Stimulated activated naive B cell treated with anti-CD40 and anti-IgM and Interleukin-4, amounts not matched to agents 10 μg/mL and 1 μg/mL and 100 μg/mL, for 72 hours (primary cell): Measurements from ENCODE around the gene MRE11.

ENCODE experiments used
- ATAC-seq, 2 donors: fragments of 150-1000 bp; cut with Tn5 transposase; replicated peaks; 2 replicates each; pipeline ENCODE4 v1.10.0; 2021; ENCODE audit warnings: moderate library complexity in 1 of 2
- DNase-seq: peaks from one replicate; pipeline ENCODE4 v3.0.0; 2021
- H3K27ac Mint-ChIP-seq: one replicate; pipeline ENCODE4 v1.8.0; 2022; ENCODE audit warnings: mild to moderate bottlenecking, mixed read lengths
- H3K27me3 Mint-ChIP-seq, 2 donors: one replicate each; pipeline ENCODE4 v1.8.0; 2022; ENCODE audit warnings: mixed read lengths in 2 of 2
- H3K36me3 Mint-ChIP-seq, 2 donors: one replicate each; pipeline ENCODE4 v1.8.0; 2022; ENCODE audit warnings: mixed read lengths in 2 of 2, mild to moderate bottlenecking in 1 of 2
- H3K4me1 Mint-ChIP-seq, 2 donors: one replicate each; pipeline ENCODE4 v1.8.0; 2022; ENCODE audit warnings: mixed read lengths in 2 of 2, mild to moderate bottlenecking in 1 of 2
- H3K4me3 Mint-ChIP-seq, 2 donors: one replicate each; pipeline ENCODE4 v1.8.0; 2022; ENCODE audit warnings: mild to moderate bottlenecking in 2 of 2, mixed read lengths in 2 of 2, moderate library complexity in 1 of 2
- H3K9me3 Mint-ChIP-seq, 2 donors: one replicate each; pipeline ENCODE4 v1.8.0; 2022; ENCODE audit warnings: mixed read lengths in 2 of 2, mild to moderate bottlenecking in 1 of 2

Gene MRE11

DNA sequence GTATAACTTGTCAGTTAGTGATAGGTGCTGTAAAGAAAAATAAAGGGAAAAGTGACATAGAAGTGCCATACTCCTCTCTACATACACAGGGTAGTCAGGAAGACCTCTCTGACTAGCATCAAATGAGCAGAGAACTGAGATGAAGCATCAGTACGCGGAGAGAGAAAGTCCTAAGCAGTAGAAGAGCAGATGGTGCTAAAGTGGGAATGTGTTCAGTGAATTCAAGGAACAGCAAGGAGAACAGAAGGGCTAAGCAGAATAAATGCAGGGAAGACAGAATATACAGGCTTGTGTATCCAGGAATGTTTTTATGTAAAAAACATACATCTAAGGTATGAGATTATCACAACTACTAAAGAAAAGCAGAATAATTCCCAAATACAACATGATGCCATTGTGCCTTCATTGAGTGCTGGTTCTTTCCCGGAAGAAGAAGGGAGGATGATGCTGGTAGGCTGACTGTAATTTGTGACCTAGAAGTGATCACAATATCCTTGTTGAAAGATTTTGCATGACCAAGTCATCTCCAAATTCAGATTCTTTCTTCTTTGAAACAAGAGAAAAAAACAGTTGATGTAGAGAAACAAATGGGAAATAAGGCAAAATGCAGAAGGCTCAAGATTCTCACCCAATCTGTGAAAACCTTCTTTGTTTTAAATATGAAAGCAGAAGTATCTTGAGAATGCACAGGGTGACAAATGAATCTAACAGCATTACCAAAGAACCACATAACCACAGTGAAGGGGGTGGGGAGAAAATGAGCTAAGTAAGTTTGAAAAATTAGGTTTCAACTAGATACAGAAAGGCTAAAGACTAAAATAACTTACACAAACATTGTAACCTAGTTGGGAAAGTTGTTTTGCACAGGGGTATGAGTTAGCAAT is 20.5 kb downstream of the MRE11 start:
- no peak for DNase-seq
- peak overlapping the region in 1 of 2 donors; percentile 15 for H3K4me3 Mint-ChIP-seq

DNA sequence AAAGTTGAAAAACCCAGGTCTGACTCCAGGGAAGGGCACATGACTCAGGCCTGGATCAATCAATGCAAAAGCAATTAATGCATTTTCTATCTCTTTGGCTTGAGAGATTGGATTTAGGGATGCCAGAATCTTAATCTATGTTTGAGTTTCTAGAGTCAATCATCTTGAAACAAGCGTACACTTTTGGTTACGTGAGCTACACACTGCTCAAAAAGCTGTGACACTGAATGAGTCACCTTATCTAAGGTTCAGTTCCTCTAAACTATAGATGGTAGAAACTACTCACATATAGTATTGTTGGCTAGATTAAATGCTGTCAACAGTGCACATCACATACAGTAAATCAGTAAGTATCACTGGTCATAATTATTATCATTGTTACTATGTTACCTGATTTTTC is 24.2 kb downstream of the MRE11 start:
- Mint-ChIP-seq H3K27ac (no peak overlapping the region), H3K4me1 (peaks cover 11 to 35% of the 10 kb centered on the region in 2 donors), H3K27me3 (no peaks in the 10 kb centered on the region), H3K36me3 (peaks cover 42 to 55% of the 10 kb centered on the region in 2 donors), H3K9me3 (no peaks in the 10 kb centered on the region), H3K4me3 (no peak overlapping the region)
- DNase-seq (no peak), ATAC-seq (peak; percentile 93 to 95)

More for the DNA sequence above, 20.5 kb downstream of the MRE11 start:
- Mint-ChIP-seq H3K27me3 (no peaks in the 10 kb centered on the region), H3K4me1 (peaks cover 16 to 37% of the 10 kb centered on the region in 2 donors), H3K9me3 (no peaks in the 10 kb centered on the region), H3K27ac (no peak overlapping the region), H3K36me3 (peaks cover 36 to 50% of the 10 kb centered on the region in 2 donors)
- ATAC-seq = peak; percentile 87 to 91

DNA sequence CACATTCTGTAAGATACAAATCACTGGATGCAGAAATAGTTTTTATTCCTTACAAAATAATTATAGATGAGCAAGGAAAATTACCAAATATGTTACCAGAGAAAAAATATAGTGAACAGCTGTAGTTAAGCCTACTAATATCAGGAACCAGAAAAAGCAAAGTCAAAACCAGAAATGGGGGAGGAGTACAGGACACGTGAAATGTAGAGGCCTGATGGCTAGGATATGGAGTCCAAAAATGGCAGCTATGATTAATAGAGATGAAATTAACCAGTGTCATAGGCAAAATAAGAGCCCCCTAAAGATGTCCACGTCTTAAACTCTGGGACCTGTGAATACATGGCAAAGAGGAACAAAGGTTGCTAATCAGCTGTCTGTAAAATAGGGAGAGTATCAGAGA is 34.1 kb downstream of the MRE11 start:
- H3K27me3 Mint-ChIP-seq = no peaks in the 10 kb centered on the region
- H3K9me3 Mint-ChIP-seq = no peaks in the 10 kb centered on the region
- DNase-seq (no peak), ATAC-seq (no peak)
- peaks cover 39 to 62% of the 10 kb centered on the region in 2 donors for H3K36me3 Mint-ChIP-seq
- peaks cover 1 to 3% of the 10 kb centered on the region in 2 donors for H3K4me1 Mint-ChIP-seq
- H3K4me3 Mint-ChIP-seq = no peak overlapping the region
- no peak overlapping the region for H3K27ac Mint-ChIP-seq

DNA sequence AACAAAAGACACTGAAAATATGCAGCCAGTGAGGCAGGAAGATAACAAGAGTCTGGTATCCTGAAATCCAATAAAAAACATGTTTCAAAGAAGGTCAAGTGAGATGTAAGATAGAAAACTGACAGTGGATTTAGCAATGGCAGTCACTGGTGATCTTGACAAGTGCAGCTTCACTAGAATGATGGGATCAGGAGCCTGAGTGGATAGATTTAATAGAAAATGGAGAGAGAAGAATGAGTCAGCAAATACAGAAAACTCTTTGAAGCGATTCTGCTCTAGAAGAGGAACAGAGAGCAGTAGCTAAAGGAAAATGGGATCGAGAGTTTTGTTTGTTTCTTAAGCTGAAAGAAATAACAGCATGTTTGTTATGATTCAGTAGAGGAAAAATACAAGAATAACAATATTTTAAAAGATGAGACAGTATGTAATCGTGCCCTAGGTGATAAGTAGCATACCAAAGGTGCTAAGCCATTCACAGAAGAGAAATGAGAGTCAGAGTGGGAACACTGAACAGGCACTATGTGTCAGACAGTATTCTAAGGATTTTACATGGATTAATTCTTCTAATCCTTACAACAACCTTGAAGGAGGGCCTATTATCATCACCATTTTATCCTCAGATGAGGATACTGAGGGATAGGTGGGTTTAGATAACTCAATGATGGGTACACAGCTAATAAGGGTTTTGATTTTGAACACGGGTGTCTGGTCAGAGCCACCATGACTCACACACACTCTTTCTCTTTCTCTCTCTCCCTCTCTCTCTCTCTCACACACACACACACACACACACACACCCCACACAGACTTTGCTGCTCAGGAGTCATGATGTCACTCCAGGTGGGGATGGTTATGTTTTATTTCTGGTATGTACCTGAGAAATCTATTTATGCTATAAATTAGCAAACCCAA is 36.3 kb downstream of the MRE11 start:
- DNase-seq (no peak), ATAC-seq (no peak)
- H3K27me3 Mint-ChIP-seq = no peaks in the 10 kb centered on the region
- H3K4me3 Mint-ChIP-seq = no peak overlapping the region
- H3K9me3 Mint-ChIP-seq = no peaks in the 10 kb centered on the region
- H3K36me3 Mint-ChIP-seq = peaks cover 33 to 56% of the 10 kb centered on the region in 2 donors
- H3K27ac Mint-ChIP-seq = no peak overlapping the region
- H3K4me1 Mint-ChIP-seq = peaks cover 0 to 3% of the 10 kb centered on the region in 2 donors

DNA sequence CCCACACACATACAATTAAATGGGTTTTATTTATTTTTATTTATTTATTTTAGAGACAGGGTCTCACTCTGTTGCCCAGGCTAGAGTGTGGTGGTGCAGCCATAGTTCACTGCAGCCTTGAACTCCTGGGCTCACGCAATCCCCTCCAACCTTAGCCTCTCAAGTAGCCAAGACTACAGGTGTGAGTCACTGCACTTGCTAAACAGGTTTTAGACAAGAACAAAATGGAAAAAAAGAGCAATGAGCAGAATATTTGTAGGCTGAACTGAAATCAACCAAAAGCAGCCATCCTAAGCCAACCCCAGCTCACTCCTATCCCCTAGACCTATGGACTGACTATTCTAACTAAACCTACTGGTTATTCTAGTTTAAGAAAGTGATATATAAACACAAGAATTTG is 37.8 kb downstream of the MRE11 start:
- H3K9me3 Mint-ChIP-seq = no peaks in the 10 kb centered on the region
- H3K27ac Mint-ChIP-seq = peak overlapping the region; percentile 40
- H3K36me3 Mint-ChIP-seq = peaks cover 20 to 42% of the 10 kb centered on the region in 2 donors
- no peaks in the 10 kb centered on the region for H3K27me3 Mint-ChIP-seq
- peaks cover 0 to 3% of the 10 kb centered on the region in 2 donors for H3K4me1 Mint-ChIP-seq
- ATAC-seq (no peak), DNase-seq (no peak)
- no peak overlapping the region for H3K4me3 Mint-ChIP-seq

DNA sequence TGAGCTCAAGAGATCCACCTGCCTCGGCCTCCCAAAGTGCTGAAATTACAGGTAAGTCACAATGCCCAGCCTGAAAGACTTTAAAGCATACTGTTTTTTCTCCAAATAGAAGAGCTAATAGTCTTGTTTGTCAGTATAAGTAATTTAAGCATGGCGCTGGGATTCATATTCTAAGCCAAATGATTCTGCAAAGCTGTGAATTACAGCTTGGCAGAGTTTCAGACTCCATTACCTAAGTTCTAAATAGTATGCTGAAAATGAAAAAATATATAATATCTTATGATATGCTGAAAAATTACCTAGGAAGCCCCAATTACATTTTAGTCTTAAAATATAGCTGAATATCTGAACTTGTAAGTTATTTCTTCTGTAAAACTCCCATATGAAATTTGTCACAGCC is 39.3 kb downstream of the MRE11 start:
- Mint-ChIP-seq H3K9me3 (no peaks in the 10 kb centered on the region), H3K27ac (no peak overlapping the region), H3K36me3 (peaks cover 15 to 35% of the 10 kb centered on the region in 2 donors), H3K4me3 (no peak overlapping the region), H3K4me1 (peaks cover 0 to 3% of the 10 kb centered on the region in 2 donors), H3K27me3 (no peaks in the 10 kb centered on the region)
- ATAC-seq (no peak), DNase-seq (no peak)

DNA sequence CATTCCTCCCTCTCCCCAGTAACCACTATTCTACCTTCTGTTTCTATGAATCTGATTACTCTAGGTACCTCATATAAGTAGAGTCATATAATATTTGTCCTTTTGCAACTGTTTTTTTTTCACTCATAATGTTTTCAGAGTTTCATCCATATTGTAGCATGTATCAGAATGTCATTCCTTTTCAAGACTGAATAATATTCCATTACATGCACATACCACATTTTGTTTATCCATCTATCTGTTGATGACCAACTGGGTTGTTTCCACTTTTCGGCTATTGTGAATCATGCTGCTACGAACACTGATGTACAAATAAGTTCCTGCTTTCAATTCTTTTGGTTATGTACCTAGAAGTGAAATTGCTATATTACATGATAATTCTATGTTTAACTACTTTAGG is 40.7 kb downstream of the MRE11 start:
- no peak overlapping the region for H3K27ac Mint-ChIP-seq
- no peaks in the 10 kb centered on the region for H3K27me3 Mint-ChIP-seq
- H3K9me3 Mint-ChIP-seq = no peaks in the 10 kb centered on the region
- ATAC-seq = no peak
- no peak for DNase-seq
- H3K36me3 Mint-ChIP-seq = peaks cover 14 to 37% of the 10 kb centered on the region in 2 donors
- peaks cover 0 to 3% of the 10 kb centered on the region in 2 donors for H3K4me1 Mint-ChIP-seq
- no peak overlapping the region for H3K4me3 Mint-ChIP-seq

DNA sequence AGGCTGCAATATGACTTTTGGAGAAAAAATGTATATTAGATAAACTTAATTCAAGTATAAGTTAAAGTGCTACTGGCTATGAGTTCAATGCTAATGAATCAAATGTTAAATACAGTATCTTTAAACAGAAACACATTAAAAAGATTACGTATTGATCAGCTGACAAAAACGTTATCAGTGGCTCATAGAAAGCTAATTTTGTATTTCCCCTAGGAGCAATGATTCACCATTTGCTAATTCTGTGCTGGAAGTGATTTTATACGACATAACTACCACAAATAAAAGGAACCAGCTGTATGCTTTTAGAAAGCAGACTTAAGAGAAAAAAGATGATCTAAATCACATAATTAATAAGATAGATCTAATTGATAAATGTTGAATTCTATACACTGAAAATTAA is 43.6 kb downstream of the MRE11 start:
- DNase-seq (no peak), ATAC-seq (no peak)
- Mint-ChIP-seq H3K27me3 (no peaks in the 10 kb centered on the region), H3K4me1 (no peaks in the 10 kb centered on the region), H3K9me3 (no peaks in the 10 kb centered on the region), H3K27ac (no peak overlapping the region), H3K4me3 (no peak overlapping the region), H3K36me3 (peaks cover 22 to 34% of the 10 kb centered on the region in 2 donors)

DNA sequence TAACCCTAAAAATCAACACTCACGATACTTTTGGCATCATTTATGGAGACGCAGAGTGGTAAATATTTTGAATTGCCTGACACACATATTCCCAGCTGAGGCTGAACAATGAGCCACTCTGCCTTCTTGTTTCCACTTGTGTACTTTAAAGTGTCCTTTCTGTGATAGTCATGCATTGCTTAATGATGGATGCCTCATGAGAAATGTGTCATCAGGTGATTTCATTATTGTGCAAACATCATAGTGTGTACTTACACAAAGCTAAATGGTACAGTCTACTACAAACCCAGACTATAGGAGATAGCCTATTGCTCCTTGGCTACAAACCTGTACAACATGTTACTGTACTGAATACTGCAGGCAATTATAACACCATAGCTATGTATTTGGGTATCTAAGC is 44.2 kb downstream of the MRE11 start:
- DNase-seq = no peak
- H3K36me3 Mint-ChIP-seq = peaks cover 20 to 32% of the 10 kb centered on the region in 2 donors

DNA sequence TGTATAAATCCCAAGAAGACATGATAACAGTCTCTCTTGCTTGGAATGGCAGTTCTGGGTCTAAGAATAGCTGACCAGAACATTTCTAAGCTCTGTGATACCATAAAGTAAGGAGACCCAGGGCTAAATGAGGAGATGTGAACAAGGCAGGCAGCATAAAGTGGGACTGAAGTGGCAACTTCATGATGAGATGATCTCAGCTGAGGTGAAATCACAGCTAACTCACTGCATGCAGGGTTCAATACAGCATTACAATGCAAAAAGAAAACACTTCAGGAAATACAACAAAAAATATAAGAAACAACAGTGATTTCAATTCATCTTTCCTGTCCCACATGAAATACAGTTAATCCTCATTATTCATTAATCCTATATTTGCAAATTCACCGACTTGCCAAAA is 44.6 kb downstream of the MRE11 start:
- Mint-ChIP-seq H3K9me3 (no peaks in the 10 kb centered on the region), H3K27ac (no peak overlapping the region)

More for the DNA sequence above, 44.2 kb downstream of the MRE11 start:
- H3K4me1 Mint-ChIP-seq = no peaks in the 10 kb centered on the region
- H3K27ac Mint-ChIP-seq = no peak overlapping the region
- ATAC-seq = no peak
- H3K4me3 Mint-ChIP-seq = no peak overlapping the region
- no peaks in the 10 kb centered on the region for H3K27me3 Mint-ChIP-seq
- H3K9me3 Mint-ChIP-seq = no peaks in the 10 kb centered on the region

DNA sequence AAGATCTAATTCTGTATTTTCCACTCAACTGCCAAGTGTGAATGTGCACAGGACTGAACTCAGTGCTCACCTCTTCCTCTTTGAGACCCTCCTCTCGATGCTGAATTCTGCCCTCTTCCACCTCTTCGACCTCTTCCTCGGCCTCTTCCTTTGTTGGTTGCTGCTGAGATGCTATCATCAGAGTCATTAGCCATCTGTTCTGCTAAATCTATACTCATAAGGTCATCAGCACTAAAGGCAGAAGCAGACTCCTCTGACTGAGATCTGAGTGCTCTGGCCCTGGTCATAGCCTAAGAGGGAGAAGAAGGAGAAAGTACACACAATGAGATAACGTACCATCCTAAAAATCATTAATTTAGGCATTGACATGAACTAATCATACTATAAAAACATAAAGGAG is 46.5 kb downstream of the MRE11 start:
- no peaks in the 10 kb centered on the region for H3K9me3 Mint-ChIP-seq
- no peak overlapping the region for H3K4me3 Mint-ChIP-seq
- ATAC-seq = no peak
- H3K4me1 Mint-ChIP-seq = no peaks in the 10 kb centered on the region
- no peaks in the 10 kb centered on the region for H3K27me3 Mint-ChIP-seq
- H3K36me3 Mint-ChIP-seq = peaks cover 22 to 35% of the 10 kb centered on the region in 2 donors
- no peak overlapping the region for H3K27ac Mint-ChIP-seq
- DNase-seq = no peak

More for the DNA sequence above, 44.6 kb downstream of the MRE11 start:
- Mint-ChIP-seq H3K27me3 (no peaks in the 10 kb centered on the region), H3K36me3 (peaks cover 24 to 36% of the 10 kb centered on the region in 2 donors), H3K4me3 (no peak overlapping the region), H3K4me1 (no peaks in the 10 kb centered on the region)
- ATAC-seq (no peak), DNase-seq (no peak)

DNA sequence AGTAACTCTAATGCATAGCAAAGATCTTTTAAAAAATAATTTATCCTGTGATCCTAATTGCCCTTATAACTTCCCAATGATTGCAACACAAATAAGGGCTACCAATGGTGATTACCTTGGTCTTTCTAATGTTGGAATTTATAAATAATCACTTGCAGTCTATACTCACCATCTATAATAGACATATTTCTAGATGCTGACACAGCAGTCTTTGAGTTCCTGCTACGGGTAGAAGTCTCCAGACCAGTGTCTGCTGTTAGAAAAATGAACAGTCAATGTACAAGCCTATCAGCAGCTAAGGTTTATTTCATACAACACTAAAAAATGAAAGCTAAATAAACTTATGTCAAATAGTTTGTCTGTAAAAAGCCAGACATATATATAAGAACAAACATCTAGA is 48.0 kb downstream of the MRE11 start:
- DNase-seq (no peak), ATAC-seq (no peak)
- no peak overlapping the region for H3K4me3 Mint-ChIP-seq
- no peaks in the 10 kb centered on the region for H3K4me1 Mint-ChIP-seq
- no peaks in the 10 kb centered on the region for H3K9me3 Mint-ChIP-seq
- H3K27ac Mint-ChIP-seq = no peak overlapping the region
- no peaks in the 10 kb centered on the region for H3K27me3 Mint-ChIP-seq
- peaks cover 29 to 48% of the 10 kb centered on the region in 2 donors for H3K36me3 Mint-ChIP-seq

DNA sequence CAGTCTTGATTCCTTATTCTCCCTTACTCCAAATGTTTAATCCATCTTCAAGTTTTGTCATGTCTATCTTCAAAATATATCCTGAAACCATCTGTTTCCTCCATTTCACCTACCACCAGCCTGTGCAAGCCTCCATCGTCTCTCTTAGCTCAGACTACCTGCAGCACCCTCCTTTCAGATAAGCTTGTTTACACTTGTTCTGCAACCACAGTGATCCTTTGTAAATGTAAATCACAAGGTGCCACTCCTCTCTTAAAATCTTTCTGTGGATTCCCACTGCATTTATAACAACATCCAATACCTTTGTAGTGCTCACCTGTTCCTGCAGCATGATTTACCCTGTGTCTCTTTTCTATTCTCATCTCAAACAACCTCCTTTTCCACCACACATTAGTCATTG is 60.6 kb downstream of the MRE11 start:
- ATAC-seq (no peak), DNase-seq (no peak)
- no peak overlapping the region for H3K4me3 Mint-ChIP-seq
- H3K27ac Mint-ChIP-seq = no peak overlapping the region
- H3K4me1 Mint-ChIP-seq = peaks cover 0 to under 1% of the 10 kb centered on the region in 2 donors
- peaks cover 59% of the 10 kb centered on the region in 2 donors for H3K36me3 Mint-ChIP-seq
- peaks cover 4% of the 10 kb centered on the region in 2 donors for H3K9me3 Mint-ChIP-seq
- no peaks in the 10 kb centered on the region for H3K27me3 Mint-ChIP-seq

DNA sequence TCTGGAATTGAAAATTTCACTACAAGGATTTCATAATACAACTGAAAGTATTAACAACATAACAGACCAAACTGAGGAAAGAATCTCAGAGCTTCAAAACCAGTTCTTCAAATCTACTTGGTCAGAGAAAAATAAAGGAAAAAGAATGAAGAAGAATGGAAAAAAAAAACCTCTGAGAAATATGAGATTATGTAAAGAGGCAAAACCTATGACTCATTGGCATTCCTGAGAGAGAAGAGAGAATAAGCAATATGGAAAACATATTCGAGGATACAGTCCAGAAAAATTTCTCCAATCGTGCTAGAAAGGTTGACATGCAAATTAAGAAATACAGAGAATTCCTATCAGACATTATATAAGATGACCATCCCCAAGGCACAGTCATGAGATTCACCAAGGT is 69.0 kb downstream of the MRE11 start:
- H3K27ac Mint-ChIP-seq = no peak overlapping the region
- no peak for DNase-seq

More for the DNA sequence above, 69.0 kb downstream of the MRE11 start:
- peaks cover 4 to 9% of the 10 kb centered on the region in 2 donors for H3K9me3 Mint-ChIP-seq
- no peaks in the 10 kb centered on the region for H3K27me3 Mint-ChIP-seq
- H3K4me1 Mint-ChIP-seq = peaks cover 6 to 16% of the 10 kb centered on the region in 2 donors
- H3K36me3 Mint-ChIP-seq = peaks cover 64 to 73% of the 10 kb centered on the region in 2 donors
- no peak for ATAC-seq
- no peak overlapping the region for H3K4me3 Mint-ChIP-seq
